ENCODE measurements around the gene TBRG1.
"Not testable (repeated sequence)": the region's sequence is repeated elsewhere in the genome, so short reads cannot be mapped to it uniquely, and the experiment has no call there.

TBRG1 gene, protein sequence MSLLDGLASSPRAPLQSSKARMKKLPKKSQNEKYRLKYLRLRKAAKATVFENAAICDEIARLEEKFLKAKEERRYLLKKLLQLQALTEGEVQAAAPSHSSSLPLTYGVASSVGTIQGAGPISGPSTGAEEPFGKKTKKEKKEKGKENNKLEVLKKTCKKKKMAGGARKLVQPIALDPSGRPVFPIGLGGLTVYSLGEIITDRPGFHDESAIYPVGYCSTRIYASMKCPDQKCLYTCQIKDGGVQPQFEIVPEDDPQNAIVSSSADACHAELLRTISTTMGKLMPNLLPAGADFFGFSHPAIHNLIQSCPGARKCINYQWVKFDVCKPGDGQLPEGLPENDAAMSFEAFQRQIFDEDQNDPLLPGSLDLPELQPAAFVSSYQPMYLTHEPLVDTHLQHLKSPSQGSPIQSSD

GRCh38 chr11:124622531-124623451 lies at the start of gene TBRG1:
TBRG1 (plus strand) TSS chr11:124622864; CDS start chr11:124623084, 220 bp downstream.
- peak; percentile 6 for DNase-seq

- DNase-seq, result no peak
Measured at GRCh38 chr11:124577716-124578427, 44.8 kb upstream of the TBRG1 start.

DNA sequence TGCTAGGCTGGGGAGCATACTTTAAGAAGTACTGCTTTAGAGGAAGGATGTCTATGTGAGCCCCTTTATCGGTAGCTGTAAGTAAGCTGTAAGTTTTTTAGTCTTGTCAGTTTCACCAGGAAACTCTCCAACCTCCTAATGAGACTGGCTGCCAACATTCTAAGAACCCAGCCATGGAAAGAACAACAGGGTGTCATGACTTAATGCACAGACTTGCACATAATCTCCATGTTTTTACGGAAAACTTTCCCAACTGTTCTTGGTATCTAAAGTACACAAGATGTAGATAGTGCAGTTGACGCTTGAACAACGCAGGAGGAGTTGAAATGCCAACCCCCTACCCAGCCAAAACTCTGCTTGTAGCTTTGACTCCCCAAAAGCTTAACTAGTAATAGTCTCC lies 43.9 kb upstream of the TBRG1 start:
- DNase-seq, result no peak

GRCh38 chr11:124581817-124582216 lies 40.8 kb upstream of the TBRG1 start:
- no peak for DNase-seq

GRCh38 chr11:124582565-124582964 lies 40.1 kb upstream of the TBRG1 start:
- DNase-seq, result no peak

GRCh38 chr11:124583781-124584180 lies 38.9 kb upstream of the TBRG1 start:
- no peak for DNase-seq

GRCh38 chr11:124584681-124585372 lies 37.8 kb upstream of the TBRG1 start:
- no peak for DNase-seq

- no peak for DNase-seq
Measured at GRCh38 chr11:124586238-124586860, 36.3 kb upstream of the TBRG1 start.

GRCh38 chr11:124591430-124591829 lies 31.2 kb upstream of the TBRG1 start:
- DNase-seq, result no peak

DNA sequence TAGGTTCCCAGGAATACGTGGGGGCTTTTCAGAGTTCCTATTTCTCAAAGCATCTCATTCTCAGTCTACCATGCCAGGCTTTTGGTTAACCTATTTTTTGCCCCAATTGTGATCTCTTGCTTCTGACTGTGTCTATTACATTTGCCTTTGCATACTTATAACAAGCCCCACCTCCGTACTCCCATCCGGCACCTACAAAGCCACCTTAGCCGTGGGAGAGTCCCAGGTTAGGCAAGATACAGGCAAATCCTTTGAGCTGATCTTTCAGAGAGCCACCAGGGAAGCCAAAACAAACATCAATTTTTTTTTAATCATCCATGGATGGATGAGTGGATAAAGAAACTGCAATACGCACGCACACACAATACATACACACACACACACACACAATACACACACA lies 30.0 kb upstream of the TBRG1 start:
- no peak for DNase-seq

DNA sequence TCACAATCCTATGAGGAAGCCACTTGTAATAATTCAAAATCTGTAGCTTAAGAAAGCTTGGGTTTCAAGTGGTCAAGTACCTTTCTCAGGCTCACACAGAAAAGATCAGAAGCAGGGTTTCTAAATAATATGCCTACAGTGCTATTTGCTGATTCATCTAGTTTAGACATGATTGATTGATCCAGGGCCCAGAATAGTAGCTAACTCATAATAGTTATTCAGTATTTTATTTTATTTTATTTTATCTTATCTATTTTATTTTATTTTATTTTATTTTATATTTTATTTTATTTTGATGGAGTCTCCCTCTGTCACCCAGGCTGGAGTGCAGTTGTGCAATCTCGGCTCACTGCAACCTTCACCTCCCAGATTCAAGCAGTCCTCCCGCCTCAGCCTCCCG lies 27.4 kb upstream of the TBRG1 start:
- no peak for DNase-seq

- no peak for DNase-seq
Measured at GRCh38 chr11:124597626-124598025, 25.0 kb upstream of the TBRG1 start.

DNA sequence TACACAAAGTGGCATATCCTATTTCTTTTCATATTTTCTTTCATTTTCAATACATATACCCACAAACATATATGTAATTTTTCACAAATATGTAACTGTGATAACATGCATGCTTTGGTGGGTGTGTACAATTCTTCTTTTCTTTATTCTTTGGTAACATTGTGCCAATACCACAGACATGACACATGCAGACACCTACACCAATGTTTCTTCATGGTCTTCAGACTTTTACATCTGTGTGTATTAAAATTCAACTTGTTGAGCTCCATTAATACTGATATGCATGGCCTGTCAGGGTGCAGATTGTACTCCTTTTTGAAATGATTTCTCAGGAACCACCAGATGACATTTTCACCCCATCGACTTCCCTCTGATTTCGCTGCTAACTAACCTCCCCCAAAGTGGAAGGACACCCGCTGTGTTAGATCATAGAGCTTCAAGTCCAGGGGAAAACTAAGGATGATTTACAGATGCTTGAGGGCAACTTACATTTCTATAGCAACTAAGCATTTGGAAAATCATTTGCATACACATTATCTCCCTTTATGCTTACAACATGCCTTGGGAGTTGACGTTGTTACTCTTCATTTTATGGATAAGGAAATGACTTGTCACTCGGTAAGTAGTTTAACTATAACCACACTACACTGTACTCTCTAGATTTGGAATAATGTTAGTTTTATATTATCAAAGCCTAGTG lies 21.9 kb upstream of the TBRG1 start:
- no peak for DNase-seq

- no peak for DNase-seq
Measured at GRCh38 chr11:124602193-124602592, 20.5 kb upstream of the TBRG1 start.

- not testable (repeated sequence) for DNase-seq
Measured at GRCh38 chr11:124602723-124603122, 19.9 kb upstream of the TBRG1 start.

- no peak for DNase-seq
Measured at GRCh38 chr11:124605719-124606118, 16.9 kb upstream of the TBRG1 start.

DNA sequence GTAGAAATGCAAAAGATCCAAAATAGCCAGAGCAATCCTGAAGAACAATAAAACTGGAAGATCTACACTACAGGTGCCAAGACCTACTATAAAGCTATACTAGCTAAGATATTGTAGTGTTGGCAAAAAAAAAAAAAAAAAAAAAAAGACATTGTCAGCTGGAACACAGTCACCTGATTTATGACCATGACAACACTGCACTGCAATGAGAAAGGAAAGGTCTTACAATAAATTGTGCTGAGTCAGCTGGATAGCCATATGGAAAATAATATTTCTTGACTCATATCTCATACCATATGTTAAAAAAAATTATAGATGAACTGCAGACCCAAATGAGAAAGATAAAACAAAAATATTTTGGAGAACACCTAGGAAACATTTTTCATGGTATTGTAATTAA lies 14.5 kb upstream of the TBRG1 start:
- DNase-seq, result no peak

- no peak for DNase-seq
Measured at GRCh38 chr11:124610295-124610694, 12.4 kb upstream of the TBRG1 start.

DNA sequence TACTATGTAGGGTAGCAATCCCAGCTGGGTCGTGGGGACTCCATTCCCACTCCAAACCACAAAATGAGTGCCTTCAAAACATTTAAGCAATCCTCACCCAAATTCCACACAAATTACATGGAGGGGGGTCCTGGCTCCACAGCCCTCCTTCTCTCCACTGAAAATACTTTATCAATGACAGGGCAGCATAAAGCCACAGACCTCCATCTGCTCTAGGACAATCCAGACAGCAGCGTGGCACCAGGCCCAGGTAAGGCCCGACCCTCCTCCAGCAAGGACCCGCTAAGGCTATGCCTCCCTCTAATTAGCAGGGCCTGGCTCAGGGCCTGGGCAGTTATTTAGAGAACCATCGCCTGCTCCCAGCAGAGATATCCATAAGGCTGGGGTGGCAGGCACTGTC lies 11.6 kb upstream of the TBRG1 start, which contains the start of gene PANX3:
PANX3 (plus strand) TSS at position 365 of the 400 bp plus-strand sequence. CDS start 129 bp downstream, outside the sequence.
- no peak for DNase-seq

GRCh38 chr11:124612045-124612444 lies 10.6 kb upstream of the TBRG1 start:
- no peak for DNase-seq

- DNase-seq, result no peak
Measured at GRCh38 chr11:124612567-124613246, 10.0 kb upstream of the TBRG1 start.

Measured in SIG-M5 (cell line).